ENCODE data around the gene LTV1.

Gene LTV1

DNA sequence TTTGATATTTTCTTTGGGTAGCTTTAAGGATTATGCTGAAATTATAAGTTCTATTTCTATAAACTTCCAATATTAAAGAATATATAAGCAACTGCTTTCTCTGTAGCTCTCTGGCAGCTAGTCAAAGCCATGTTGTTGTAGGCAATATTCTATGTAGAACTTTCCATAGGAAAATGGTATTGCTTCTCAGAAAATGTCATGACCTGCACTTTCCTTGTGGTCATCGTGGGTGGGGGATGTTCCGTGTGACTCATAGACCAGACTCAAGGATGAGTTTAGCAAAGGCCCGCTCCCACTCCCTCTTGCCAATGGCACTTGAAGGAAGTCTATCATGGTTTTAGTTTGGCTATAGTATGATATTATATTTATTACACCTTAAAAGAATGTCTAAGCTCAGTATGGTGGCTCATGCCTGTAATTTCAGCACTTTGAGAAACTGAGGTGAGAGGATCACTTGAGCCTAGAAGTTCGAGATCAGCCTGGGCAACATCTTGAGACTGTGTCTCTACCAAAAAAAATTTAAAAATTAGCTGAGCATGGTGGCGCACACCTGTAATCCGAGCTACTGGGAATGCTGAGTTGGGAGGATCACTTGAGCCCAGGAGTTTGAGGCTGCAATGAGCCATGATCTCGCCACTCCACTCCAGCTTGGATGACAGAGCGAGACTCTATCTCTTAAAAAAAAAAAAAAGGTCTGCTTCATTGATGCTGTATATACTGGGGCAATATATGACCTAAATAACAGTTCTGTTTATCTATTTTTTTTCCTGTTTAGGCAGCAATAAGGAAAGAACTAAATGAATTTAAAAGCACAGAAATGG is 36.6 kb upstream of the LTV1 start:
- Histone ChIP-seq H3K9me3 (no peaks in the 10 kb centered on the region), H3K4me1 (no peaks in the 10 kb centered on the region), H3K36me3 (no peaks in the 10 kb centered on the region), H3K27me3 (no peaks in the 10 kb centered on the region), H3K4me3 (ENCODE audit: low read depth, low read length) (no peak overlapping the region)
- TF ChIP-seq, protein P1, sequence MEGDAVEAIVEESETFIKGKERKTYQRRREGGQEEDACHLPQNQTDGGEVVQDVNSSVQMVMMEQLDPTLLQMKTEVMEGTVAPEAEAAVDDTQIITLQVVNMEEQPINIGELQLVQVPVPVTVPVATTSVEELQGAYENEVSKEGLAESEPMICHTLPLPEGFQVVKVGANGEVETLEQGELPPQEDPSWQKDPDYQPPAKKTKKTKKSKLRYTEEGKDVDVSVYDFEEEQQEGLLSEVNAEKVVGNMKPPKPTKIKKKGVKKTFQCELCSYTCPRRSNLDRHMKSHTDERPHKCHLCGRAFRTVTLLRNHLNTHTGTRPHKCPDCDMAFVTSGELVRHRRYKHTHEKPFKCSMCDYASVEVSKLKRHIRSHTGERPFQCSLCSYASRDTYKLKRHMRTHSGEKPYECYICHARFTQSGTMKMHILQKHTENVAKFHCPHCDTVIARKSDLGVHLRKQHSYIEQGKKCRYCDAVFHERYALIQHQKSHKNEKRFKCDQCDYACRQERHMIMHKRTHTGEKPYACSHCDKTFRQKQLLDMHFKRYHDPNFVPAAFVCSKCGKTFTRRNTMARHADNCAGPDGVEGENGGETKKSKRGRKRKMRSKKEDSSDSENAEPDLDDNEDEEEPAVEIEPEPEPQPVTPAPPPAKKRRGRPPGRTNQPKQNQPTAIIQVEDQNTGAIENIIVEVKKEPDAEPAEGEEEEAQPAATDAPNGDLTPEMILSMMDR (IDR thresholded peaks at IDR 0.05; ENCODE audit: low read depth, low read length): no peak
- no peak for DNase-seq

DNA sequence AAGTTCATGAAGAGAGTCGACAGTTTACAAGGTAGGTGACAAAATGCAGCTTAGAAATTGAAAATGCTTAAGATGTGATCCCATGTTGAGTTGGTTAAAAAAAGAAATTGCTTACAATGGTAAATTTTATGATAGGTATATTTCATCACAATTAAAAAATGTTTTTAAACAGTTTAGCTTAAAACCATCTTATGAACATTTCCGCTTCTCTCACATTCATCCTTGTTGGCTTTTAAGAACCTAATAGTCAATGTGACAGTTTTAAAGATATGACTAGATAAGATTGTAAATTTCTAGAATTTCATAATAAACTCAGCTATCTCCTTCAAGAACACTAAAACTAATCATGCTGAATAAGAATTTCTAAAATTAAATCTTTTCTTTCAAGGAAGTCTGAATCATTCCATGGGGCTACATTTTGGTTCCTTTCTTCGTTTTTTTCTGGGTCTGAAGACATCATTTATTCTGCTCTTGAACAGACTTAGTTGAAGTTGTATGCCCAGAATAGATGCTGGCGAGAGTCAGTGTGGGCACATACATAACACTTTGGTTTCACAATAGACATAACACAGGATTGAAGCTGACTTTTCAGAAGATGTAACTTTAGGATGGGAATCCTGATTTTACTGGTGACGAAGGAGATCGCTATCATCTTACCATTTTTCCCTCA is 35.9 kb upstream of the LTV1 start:
- Histone ChIP-seq H3K9me3 (no peaks in the 10 kb centered on the region), H3K4me3 (ENCODE audit: low read depth, low read length) (no peak overlapping the region), H3K36me3 (no peaks in the 10 kb centered on the region), H3K4me1 (no peaks in the 10 kb centered on the region), H3K27me3 (no peaks in the 10 kb centered on the region)
- DNase-seq: no peak
- TF ChIP-seq, protein P1 (IDR thresholded peaks at IDR 0.05; ENCODE audit: low read depth, low read length): no peak

DNA sequence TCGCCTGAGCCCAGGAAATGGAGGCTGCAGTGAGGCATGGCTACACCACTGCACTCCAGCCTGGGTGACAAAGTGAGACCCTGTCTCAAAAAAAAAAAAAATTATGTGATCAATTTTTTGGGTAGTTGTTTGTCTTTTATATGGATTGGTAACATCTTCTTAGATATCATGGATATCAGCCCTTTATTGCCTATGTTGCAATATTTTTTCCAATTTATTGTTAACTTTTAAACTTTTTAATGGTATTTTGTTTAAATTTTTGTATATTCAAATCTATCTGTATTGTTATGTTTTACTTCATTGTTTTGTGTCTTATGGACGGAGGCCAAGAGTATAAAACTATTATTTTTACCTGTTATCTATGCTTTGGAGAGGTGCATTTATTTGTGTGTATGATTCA is 32.4 kb upstream of the LTV1 start:
- H3K9me3 ChIP-seq: no peaks in the 10 kb centered on the region
- TF ChIP-seq, protein P1 (IDR thresholded peaks at IDR 0.05; ENCODE audit: low read depth, low read length): no peak

DNA sequence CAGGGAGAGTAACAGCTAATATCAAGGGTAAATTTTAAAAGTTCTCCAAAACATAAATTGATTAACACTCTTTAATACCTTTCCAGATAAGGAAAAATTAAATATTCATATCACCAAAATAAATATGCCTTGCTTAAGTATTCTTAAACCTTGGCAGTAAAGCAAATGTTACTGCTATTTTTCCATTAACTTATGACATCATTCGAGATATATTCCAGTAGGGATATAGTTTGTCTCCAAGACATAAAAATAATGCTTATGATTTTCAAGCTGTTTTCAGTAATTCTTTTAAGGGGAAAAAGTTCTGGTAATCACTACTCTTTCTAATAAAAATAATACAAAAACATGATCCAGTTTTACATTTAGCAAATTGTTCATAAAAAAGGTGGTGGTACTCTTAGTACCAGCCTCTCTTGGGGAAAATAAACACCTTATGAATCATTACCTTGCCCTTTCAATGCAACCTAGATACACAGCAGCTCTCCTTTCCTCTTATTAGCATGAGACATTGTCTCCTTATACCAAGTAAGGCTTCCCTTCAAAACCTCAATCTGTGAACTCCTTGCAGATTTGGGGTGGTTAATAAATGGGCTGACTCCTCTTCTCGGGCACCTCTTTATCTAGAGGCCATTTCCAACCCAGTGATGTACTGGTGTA is 31.5 kb upstream of the LTV1 start:
- H3K36me3 ChIP-seq: no peaks in the 10 kb centered on the region
- TF ChIP-seq, protein P1 (IDR thresholded peaks at IDR 0.05; ENCODE audit: low read depth, low read length): no peak
- DNase-seq: no peak
- H3K9me3 ChIP-seq: no peaks in the 10 kb centered on the region
- no peaks in the 10 kb centered on the region for H3K27me3 ChIP-seq
- no peaks in the 10 kb centered on the region for H3K4me1 ChIP-seq
- no peak overlapping the region for H3K4me3 ChIP-seq (ENCODE audit: low read depth, low read length)

More for the DNA sequence above, 32.4 kb upstream of the LTV1 start:
- Histone ChIP-seq H3K27me3 (no peaks in the 10 kb centered on the region), H3K36me3 (no peaks in the 10 kb centered on the region), H3K4me1 (no peaks in the 10 kb centered on the region), H3K4me3 (ENCODE audit: low read depth, low read length) (no peak overlapping the region)
- no peak for DNase-seq

DNA sequence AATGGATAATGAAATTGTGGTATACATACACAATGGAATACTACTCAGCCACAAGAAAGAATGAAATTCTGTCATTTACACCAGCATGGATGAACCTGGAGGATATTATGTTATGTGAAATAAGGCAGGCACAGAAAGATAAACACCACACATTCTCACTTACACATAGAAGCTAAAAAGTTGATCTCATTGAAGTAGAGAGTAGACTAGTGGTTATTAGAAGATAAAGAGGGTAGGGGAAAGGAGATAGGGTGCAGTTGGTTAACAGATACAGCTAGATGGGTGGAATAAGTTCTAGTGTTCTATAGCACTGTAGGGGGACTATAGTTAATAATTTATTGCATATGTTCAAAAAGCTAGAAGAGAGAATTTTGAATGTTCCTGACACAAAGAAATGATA is 25.5 kb upstream of the LTV1 start:
- no peaks in the 10 kb centered on the region for H3K4me1 ChIP-seq
- no peaks in the 10 kb centered on the region for H3K9me3 ChIP-seq
- no peak for DNase-seq
- no peaks in the 10 kb centered on the region for H3K27me3 ChIP-seq
- no peak overlapping the region for H3K4me3 ChIP-seq (ENCODE audit: low read depth, low read length)
- no peaks in the 10 kb centered on the region for H3K36me3 ChIP-seq
- TF ChIP-seq, protein P1 (IDR thresholded peaks at IDR 0.05; ENCODE audit: low read depth, low read length): no peak
